Progenitor cell of endocrine pancreas (in vitro differentiated cells): ENCODE results near the gene SAFB. TPM values are rescaled to one million over a fixed set of nuclear protein-coding genes. Genes with fewer than 3 reads are reported as not detected.

Experiments used
- DNase-seq: peaks from one replicate; pipeline ENCODE4 v3.0.0; 2021; ENCODE audit warnings: low spot score; ENCODE audit not compliant: unreplicated experiment
- H3K27ac Mint-ChIP-seq: 2 replicates; pipeline ENCODE4 v1.8.0; 2021; ENCODE audit warnings: mild to moderate bottlenecking, moderate library complexity, mixed read lengths
- H3K27me3 Mint-ChIP-seq: 2 replicates; pipeline ENCODE4 v1.8.0; 2021; ENCODE audit warnings: mixed read lengths
- H3K36me3 Mint-ChIP-seq: 2 replicates; pipeline ENCODE4 v1.8.0; 2022; ENCODE audit warnings: mixed read lengths; ENCODE audit not compliant: insufficient read depth
- H3K4me1 Mint-ChIP-seq: 2 replicates; pipeline ENCODE4 v1.8.0; 2021; ENCODE audit warnings: low read depth, mixed read lengths
- H3K4me3 Mint-ChIP-seq: 2 replicates; pipeline ENCODE4 v1.8.0; 2021; ENCODE audit warnings: low read depth, mild to moderate bottlenecking, moderate library complexity, mixed read lengths
- H3K9me3 Mint-ChIP-seq: 2 replicates; pipeline ENCODE4 v1.8.0; 2021; ENCODE audit warnings: low read depth, mixed read lengths
- CTCF ChIP-seq: fragments of 200-600 bp; sonication (generic); IDR thresholded peaks from one replicate; pipeline ENCODE4 v1.5.0; 2021; ENCODE audit warnings: antibody characterized with exemption, mild to moderate bottlenecking; ENCODE audit not compliant: unreplicated experiment
- long read RNA-seq: library from polyadenylated mRNA; unstranded; transcript quantifications from one replicate; pipeline ENCODE4 v2.0.0, GENCODE V29; 2020
- total RNA-seq: library from RNA; stranded (reverse); gene quantifications from 2 replicates; pipeline ENCODE4 v1.2.1, GENCODE V29; 2021

SAFB gene
- total RNA-seq = 151 and 169 TPM in 2 replicates
- long read RNA-seq, transcript SAFB-211 (21 exons, 3,014 nt) = major isoform, 146 of 440 reads
- long read RNA-seq, transcript SAFB-205 (21 exons, 2,842 nt) = minor isoform, 91 of 440 reads
- long read RNA-seq, transcript SAFB-201 (21 exons, 3,042 nt) = minor isoform, 33 of 440 reads
- long read RNA-seq, partial matches to known transcripts = 56 of 440 reads
- long read RNA-seq, other reads (novel, unspliced or antisense) = 114 of 440 reads

GRCh38 chr19:5622465-5623396 lies at the start of gene SAFB, which contains the start of gene SAFB2:
Gene SAFB (plus strand): TSS chr19:5623083. CDS start chr19:5623206, 123 bp downstream.
Gene SAFB2 (minus strand): TSS chr19:5622776. CDS start chr19:5622715, 61 bp downstream.
- Mint-ChIP-seq H3K9me3 (no peaks in the 10 kb centered on the region), H3K4me1 (peaks cover 40% of the 10 kb centered on the region), H3K27ac (peak within 1 kb of the TSS; percentile 100), H3K36me3 (peaks cover 30% of the 10 kb centered on the region), H3K4me3 (peak within 1 kb of the TSS; percentile 100), H3K27me3 (no peaks in the 10 kb centered on the region)
- TF ChIP-seq CTCF = no peak
- DNase-seq = peak; percentile 99

- Mint-ChIP-seq H3K9me3 (no peaks in the 10 kb centered on the region), H3K27ac (no peak overlapping the region), H3K36me3 (no peaks in the 10 kb centered on the region), H3K4me3 (no peak overlapping the region), H3K4me1 (peaks cover 13% of the 10 kb centered on the region), H3K27me3 (no peaks in the 10 kb centered on the region)
- no peak for DNase-seq
- no peak for TF ChIP-seq CTCF
Observed at GRCh38 chr19:5575590-5575989, 47.3 kb upstream of the SAFB start.

GRCh38 chr19:5578097-5578846 lies 44.6 kb upstream of the SAFB start:
- H3K36me3 Mint-ChIP-seq = no peaks in the 10 kb centered on the region
- no peaks in the 10 kb centered on the region for H3K27me3 Mint-ChIP-seq
- peak; percentile 99 for TF ChIP-seq CTCF
- H3K27ac Mint-ChIP-seq = peak overlapping the region; percentile 81
- no peaks in the 10 kb centered on the region for H3K9me3 Mint-ChIP-seq
- peak; percentile 79 for DNase-seq
- peak overlapping the region; percentile 44 for H3K4me3 Mint-ChIP-seq
- peaks cover 11% of the 10 kb centered on the region for H3K4me1 Mint-ChIP-seq

DNA sequence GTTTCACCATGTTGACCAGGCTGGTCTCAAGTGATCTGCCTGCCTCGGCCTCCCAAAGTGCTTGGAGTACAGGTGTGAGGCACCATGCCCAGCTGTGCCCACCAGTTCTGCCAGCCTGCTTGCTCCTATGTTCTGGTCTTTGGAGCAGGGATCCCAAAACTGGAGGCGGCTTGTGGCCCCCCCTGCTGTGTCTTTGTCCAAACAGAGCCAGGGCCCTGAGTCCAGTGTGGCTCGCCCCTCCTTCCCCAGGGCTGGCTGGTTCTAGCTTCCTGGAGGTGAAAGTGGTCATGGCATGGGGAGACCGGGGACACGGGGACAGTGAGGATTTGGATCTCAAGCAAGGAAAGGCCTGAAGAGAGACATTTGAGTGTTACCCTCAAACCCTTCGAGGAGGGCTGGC lies 43.6 kb upstream of the SAFB start:
- H3K4me1 Mint-ChIP-seq = peaks cover 11% of the 10 kb centered on the region
- H3K27me3 Mint-ChIP-seq = no peaks in the 10 kb centered on the region
- H3K27ac Mint-ChIP-seq = no peak overlapping the region
- TF ChIP-seq CTCF = no peak
- H3K9me3 Mint-ChIP-seq = no peaks in the 10 kb centered on the region
- no peak overlapping the region for H3K4me3 Mint-ChIP-seq
- no peak for DNase-seq
- no peaks in the 10 kb centered on the region for H3K36me3 Mint-ChIP-seq

DNA sequence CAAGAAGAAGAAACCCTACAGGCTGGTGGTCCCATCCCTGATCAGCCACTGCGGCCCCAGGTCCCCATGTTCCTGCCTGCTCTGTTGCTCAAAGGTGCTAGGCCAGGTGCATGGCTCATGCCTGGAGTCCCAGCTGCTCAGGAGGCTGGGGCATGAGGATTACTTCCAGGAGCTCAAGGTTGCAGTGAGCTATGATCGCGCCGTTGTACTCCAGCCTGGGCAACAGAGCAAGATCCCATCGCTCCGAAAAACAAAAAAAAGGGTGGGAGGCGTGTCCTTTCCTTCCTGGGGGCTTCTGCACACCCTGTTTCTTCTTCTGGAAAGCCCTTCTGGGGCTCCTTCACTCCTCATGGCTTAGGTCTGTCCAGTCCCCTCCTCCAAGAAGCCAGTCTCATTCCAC lies 43.2 kb upstream of the SAFB start:
- Mint-ChIP-seq H3K27ac (no peak overlapping the region), H3K9me3 (no peaks in the 10 kb centered on the region), H3K4me3 (no peak overlapping the region), H3K4me1 (peaks cover 11% of the 10 kb centered on the region), H3K27me3 (no peaks in the 10 kb centered on the region), H3K36me3 (no peaks in the 10 kb centered on the region)
- TF ChIP-seq CTCF = no peak
- no peak for DNase-seq
